IMR-90 (cell line): ENCODE results near the gene TRIM27. TPM values are rescaled to one million over a fixed set of nuclear protein-coding genes. Genes with fewer than 3 reads are reported as not detected.
A peak's percentile ranks its signal among the peaks of the same experiment; 100 is the strongest.

Experiments
- ATAC-seq: fragments of 200-7000 bp; cut with Tn5 transposase; 2 replicates; pipeline ENCODE4 v1.9.1; 2020; ENCODE audit warnings: low read depth, mild to moderate bottlenecking, moderate library complexity
- BruUV-seq: library from RNA; stranded (reverse); fragments of 400-500 nt; replicated peaks from 2 replicates; lab custom pipeline; 2021; lab: Mats Ljungman, UMichigan
- CTCF ChIA-PET: fragments of 300-600 bp; formaldehyde crosslinking; extraction: SDS; loops from one replicate; lab custom pipeline; 2021; ENCODE audit warnings: antibody characterized with exemption; lab: Yijun Ruan, JAX
- POLR2A ChIA-PET: fragments of 300-600 bp; sonication (Branson Sonifier 250); formaldehyde crosslinking; loops from one replicate; lab custom pipeline; 2022; ENCODE audit warnings: antibody characterized with exemption; ENCODE audit not compliant: unreplicated experiment; lab: Charles Lee
- DNase-seq: peaks from one replicate; pipeline ENCODE4 v3.0.0; 2013
- H2AFZ ChIP-seq: replicated peaks from 2 replicates; pipeline ENCODE3; 2013; ENCODE audit warnings: low read length, mild to moderate bottlenecking; ENCODE audit not compliant: poor library complexity
- H2AK5ac ChIP-seq: 2 replicates; pipeline ENCODE4 v1.6.1; 2013; ENCODE audit warnings: low read depth, low read length, inconsistent platforms
- H2AK9ac ChIP-seq: replicated peaks from 2 replicates; pipeline ENCODE3; 2013; ENCODE audit warnings: mild to moderate bottlenecking, low read depth, low read length, moderate library complexity; ENCODE audit not compliant: poor library complexity
- H2BK120ac ChIP-seq: 2 replicates; pipeline ENCODE4 v1.6.1; 2013; ENCODE audit warnings: low read depth, low read length, inconsistent platforms
- H2BK15ac ChIP-seq: 3 replicates; pipeline ENCODE4 v1.6.1; 2013; ENCODE audit warnings: low read depth, low read length, inconsistent platforms
- H2BK20ac ChIP-seq: 2 replicates; pipeline ENCODE4 v1.6.1; 2013; ENCODE audit warnings: low read depth, mild to moderate bottlenecking, inconsistent platforms, low read length, moderate library complexity
- H2BK5ac ChIP-seq: 2 replicates; pipeline ENCODE4 v1.6.1; 2013; ENCODE audit warnings: mild to moderate bottlenecking, low read depth, low read length, inconsistent platforms; ENCODE audit not compliant: poor library complexity, severe bottlenecking
- H3K14ac ChIP-seq: replicated peaks from 2 replicates; pipeline ENCODE4 v1.6.1; 2013; ENCODE audit warnings: low read depth, low read length, inconsistent platforms
- H3K18ac ChIP-seq: 2 replicates; pipeline ENCODE4 v1.6.1; 2013; ENCODE audit warnings: low read depth, low read length, control low read depth
- H3K23ac ChIP-seq: 2 replicates; pipeline ENCODE4 v1.6.1; 2013; ENCODE audit warnings: low read depth, low read length, inconsistent platforms
- H3K27ac ChIP-seq: 2 replicates; pipeline ENCODE4 v1.5.1; 2013; ENCODE audit warnings: mild to moderate bottlenecking, control low read depth, low read length; ENCODE audit not compliant: insufficient read depth
- H3K27me3 ChIP-seq: 2 replicates; pipeline ENCODE4 v1.6.1; 2013; ENCODE audit warnings: low read length; ENCODE audit not compliant: control insufficient read depth, insufficient read depth
- H3K36me3 ChIP-seq: 2 replicates; pipeline ENCODE4 v1.6.1; 2013; ENCODE audit warnings: low read length, mixed read lengths; ENCODE audit not compliant: control insufficient read depth, insufficient read depth
- H3K4ac ChIP-seq: 2 replicates; pipeline ENCODE4 v1.6.1; 2013; ENCODE audit warnings: low read depth, low read length, inconsistent platforms
- H3K4me1 ChIP-seq: 2 replicates; pipeline ENCODE4 v1.6.1; 2013; ENCODE audit warnings: low read length, mixed read lengths; ENCODE audit not compliant: control insufficient read depth, insufficient read depth
- H3K4me2 ChIP-seq: 2 replicates; pipeline ENCODE4 v1.6.1; 2013; ENCODE audit warnings: low read depth, mild to moderate bottlenecking, control low read depth, low read length, moderate library complexity
- H3K4me3 ChIP-seq: 2 replicates; pipeline ENCODE4 v1.5.1; 2013; ENCODE audit warnings: low read depth, mild to moderate bottlenecking, control low read depth, low read length, moderate library complexity; ENCODE audit not compliant: insufficient read depth
- H3K56ac ChIP-seq: 2 replicates; pipeline ENCODE4 v1.6.1; 2013; ENCODE audit warnings: low read length, inconsistent platforms; ENCODE audit not compliant: insufficient read depth; ENCODE audit errors: extremely low read depth
- H3K79me1 ChIP-seq, 2 experiments: 2 replicates each; pipeline ENCODE4 v1.6.1; 2013; ENCODE audit warnings: low read length in 2 of 2, inconsistent platforms in 1 of 2, low read depth in 1 of 2
- H3K9ac ChIP-seq: 2 replicates; pipeline ENCODE4 v1.6.1; 2013; ENCODE audit warnings: low read depth, low read length, control low read depth
- H3K9me1 ChIP-seq: 2 replicates; pipeline ENCODE4 v1.6.1; 2013; ENCODE audit warnings: low read length, inconsistent platforms; ENCODE audit not compliant: insufficient read depth
- H3K9me3 ChIP-seq: 2 replicates; pipeline ENCODE4 v1.6.1; 2013; ENCODE audit warnings: low read length; ENCODE audit not compliant: control insufficient read depth, insufficient read depth
- H4K20me1 ChIP-seq: 2 replicates; pipeline ENCODE4 v1.6.1; 2013; ENCODE audit warnings: low read length, inconsistent platforms; ENCODE audit not compliant: insufficient read depth
- H4K5ac ChIP-seq: 2 replicates; pipeline ENCODE4 v1.6.1; 2013; ENCODE audit warnings: mild to moderate bottlenecking, low read depth, low read length, control low read depth
- H4K8ac ChIP-seq, 2 experiments: 2 replicates each; pipeline ENCODE4 v1.6.1; 2013; ENCODE audit warnings: low read depth in 2 of 2, low read length in 2 of 2, control low read depth in 1 of 2, inconsistent platforms in 1 of 2
- H4K91ac ChIP-seq: 2 replicates; pipeline ENCODE4 v1.6.1; 2013; ENCODE audit warnings: low read depth, low read length, inconsistent platforms; ENCODE audit not compliant: insufficient read depth
- BHLHE40 ChIP-seq: fragments of 150-350 bp; IDR thresholded peaks from 2 replicates; pipeline ENCODE4 v1.6.1; 2016; ENCODE audit warnings: mild to moderate bottlenecking, low read depth, low read length
- MXI1 ChIP-seq: IDR thresholded peaks from 2 replicates; pipeline ENCODE4 v1.6.1; 2012; ENCODE audit warnings: low read depth, mild to moderate bottlenecking, low read length, moderate library complexity, borderline replicate concordance
- WGBS, 2 experiments: methylation state at CpG; one replicate each; pipeline versions ENCODE4 v1.1.5 to v1.1.7; 2013; ENCODE audit warnings: missing lambda C conversion rate in 2 of 2; ENCODE audit not compliant: insufficient read length in 1 of 2; ENCODE audit errors: extremely low coverage in 2 of 2; 5-methylcytosine and 5-hydroxymethylcytosine counted together
- dilution Hi-C: fragments of 300-500 bp; cut with HindIII; formaldehyde crosslinking; loops from one replicate; pipeline ENCODE4 v1.14.3; 2018; ENCODE audit warnings: low sequenced_read_pairs; ENCODE audit not compliant: unreplicated experiment
- in situ Hi-C: fragments of 300-500 bp; cut with MboI; formaldehyde crosslinking; loops from 3 replicates; pipeline ENCODE4 v1.14.3; 2019; ENCODE audit warnings: low sequenced_read_pairs, inconsistent platforms, mixed read lengths
- intact Hi-C: fragments of 100-400 bp; cut with micrococcal nuclease; formaldehyde crosslinking; loops from 2 replicates; pipeline ENCODE4 v1.10.0; 2022
- polyA plus RNA-seq, 3 experiments: library from polyadenylated mRNA; depleted of rRNA; stranded (reverse); fragments of >200 nt; gene quantifications; 2 replicates each; pipeline ENCODE4 v1.2.3, GENCODE V29; 2012; ENCODE audit warnings: low replicate concordance in 1 of 3
- total RNA-seq: library from RNA; depleted of rRNA; stranded (reverse); fragments of >200 nt; gene quantifications from 2 replicates; pipeline ENCODE4 v1.2.3, GENCODE V29; 2012

Gene TRIM27
- total and polyA plus RNA-seq, 2 of the 4 experiments (the other 2 are of a cell fraction), result 44.4 to 48.0 TPM

DNA sequence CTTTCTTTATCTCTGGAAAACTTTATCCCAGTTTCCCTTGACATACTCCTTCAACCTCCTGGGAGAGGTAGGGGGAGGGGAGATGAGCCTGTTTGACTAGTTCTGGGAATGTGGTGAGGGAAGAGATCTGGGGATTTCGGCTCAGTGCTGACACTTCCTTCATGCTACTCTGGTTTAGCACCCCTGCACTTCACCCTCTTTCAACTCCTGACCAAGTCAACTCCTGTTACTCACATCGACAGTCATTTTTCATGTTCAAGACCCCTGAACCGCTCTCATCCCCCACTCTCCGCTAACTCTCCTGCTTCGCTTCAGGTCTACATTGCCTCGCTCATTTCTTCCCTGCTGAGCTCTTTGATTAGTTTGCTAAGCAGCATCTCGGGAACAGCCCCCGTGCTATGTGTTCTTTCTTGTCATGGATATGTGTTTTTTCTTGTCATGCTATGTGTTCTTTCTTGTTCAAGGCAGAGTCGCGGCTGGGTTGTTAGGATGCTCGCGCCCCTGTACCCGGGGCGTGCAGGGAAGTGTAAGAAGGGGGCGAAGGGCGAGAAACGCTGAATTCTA lies 16.6 kb upstream of the TRIM27 start:
- Histone ChIP-seq H2BK120ac (no peak overlapping the region), H4K5ac (no peak overlapping the region)
- CTCF ChIA-PET, result no interaction called here

More for the DNA sequence above, 16.6 kb upstream of the TRIM27 start:
- intact Hi-C loops, result loop anchor here (1.0 to 10.0 kb wide), 5 partner anchors 16 to 1466 kb away; partner anchors contain the start of gene ZNF184
- H4K91ac ChIP-seq, result no peak overlapping the region
- peaks cover 9% of the 10 kb centered on the region for H4K20me1 ChIP-seq
- H2AK9ac ChIP-seq, result no peak overlapping the region
- H3K9ac ChIP-seq, result peak overlapping the region; percentile 20
- peak overlapping the region; percentile 36 for H3K23ac ChIP-seq
- H3K4me1 ChIP-seq, result no peaks in the 10 kb centered on the region
- H3K27me3 ChIP-seq, result no peaks in the 10 kb centered on the region
- in situ Hi-C loops, result no loop called here
- H2BK15ac ChIP-seq, result no peak overlapping the region
- no peak overlapping the region for H2AK5ac ChIP-seq
- BruUV-seq, result no TSS peak
- peak overlapping the region; percentile 74 for H3K4me3 ChIP-seq
- peak overlapping the region; percentile 93 for H2AFZ ChIP-seq
- POLR2A ChIA-PET, result no interaction called here
- H3K4me2 ChIP-seq, result peak overlapping the region; percentile 77
- H3K14ac ChIP-seq, result 0 out of 2 replicates have a peak overlapping the region, but pooled peaks have one; percentile 24
- H3K4ac ChIP-seq, result peak overlapping the region; percentile 20; the same call in 1 of the 2 replicates
- H3K18ac ChIP-seq, result no peak overlapping the region
- H2BK20ac ChIP-seq, result no peak overlapping the region
- H3K79me1 ChIP-seq, result no peaks in the 10 kb centered on the region
- WGBS, 2 experiments, result no CpG with 5 or more reads among the region's 17 CpGs
- 0 out of 2 replicates have a peak, but pooled peaks have one; percentile 26 for TF ChIP-seq MXI1
- TF ChIP-seq BHLHE40, result no peak; the same call in 1 of the 2 replicates
- dilution Hi-C loops, result no loop called here
- peak; percentile 28 for ATAC-seq
- H3K9me1 ChIP-seq, result no peaks in the 10 kb centered on the region
- no peaks in the 10 kb centered on the region for H3K36me3 ChIP-seq
- no peaks in the 10 kb centered on the region for H3K9me3 ChIP-seq
- DNase-seq, result no peak
- no peak overlapping the region for H4K8ac ChIP-seq
- H2BK5ac ChIP-seq, result peak overlapping the region; percentile 27
- H3K27ac ChIP-seq, result peak overlapping the region; percentile 8
- peak overlapping the region; percentile 36; the same call in 1 of the 2 replicates for H3K56ac ChIP-seq
